PC-9 (cell line): Measurements from ENCODE around the gene INPP5F. TPM values are rescaled to one million over a fixed set of nuclear protein-coding genes. Genes with fewer than 3 reads are reported as not detected.

Experiments used
- BruUV-seq: library from RNA; stranded (reverse); fragments of 400-500 nt; replicated peaks from 2 replicates; lab custom pipeline; 2021; lab: Mats Ljungman, UMichigan
- CTCF ChIA-PET: fragments of 300-600 bp; sonication (Branson Sonifier 250); formaldehyde crosslinking; loops from one replicate; lab custom pipeline; 2022; ENCODE audit warnings: antibody characterized with exemption; lab: Charles Lee
- POLR2A ChIA-PET: fragments of 300-600 bp; sonication (Branson Sonifier 250); formaldehyde crosslinking; loops from one replicate; lab custom pipeline; 2022; ENCODE audit warnings: antibody characterized with exemption; ENCODE audit not compliant: unreplicated experiment; lab: Charles Lee
- DNase-seq, 2 experiments: peaks; one replicate each; pipeline versions ENCODE4 v3.0.0 to v3.0.0-alpha.2; 2015 to 2022; ENCODE audit warnings: mixed read lengths in 1 of 2
- H2AFZ ChIP-seq: fragments of 200-600 bp; sonication (generic); 2 replicates; pipeline ENCODE4 v1.8.1; 2017; ENCODE audit warnings: antibody characterized with exemption
- H3F3A ChIP-seq: fragments of 200-600 bp; sonication (generic); 2 replicates; pipeline ENCODE4 v1.8.1; 2017; ENCODE audit warnings: antibody characterized with exemption, mild to moderate bottlenecking, low read depth; ENCODE audit not compliant: insufficient read depth
- H3K27ac ChIP-seq: fragments of 200-600 bp; sonication (generic); 2 replicates; pipeline ENCODE4 v1.6.1; 2016; ENCODE audit warnings: mixed run types
- H3K27me3 ChIP-seq: fragments of 200-600 bp; sonication (generic); 2 replicates; pipeline ENCODE4 v1.6.1; 2016; ENCODE audit warnings: low read depth, mixed run types; ENCODE audit not compliant: insufficient read depth
- H3K36me3 ChIP-seq: fragments of 200-600 bp; sonication (generic); 2 replicates; pipeline ENCODE4 v1.6.1; 2016; ENCODE audit warnings: low read depth, mixed run types
- H3K4me1 ChIP-seq: fragments of 200-600 bp; sonication (generic); replicated peaks from 2 replicates; pipeline ENCODE4 v1.6.1; 2016; ENCODE audit warnings: mixed run types; ENCODE audit not compliant: insufficient read depth
- H3K4me2 ChIP-seq: fragments of 200-600 bp; sonication (generic); 2 replicates; pipeline ENCODE4 v1.6.1; 2017; ENCODE audit warnings: mixed run types
- H3K4me3 ChIP-seq: fragments of 200-600 bp; sonication (generic); 2 replicates; pipeline ENCODE4 v1.6.1; 2016; ENCODE audit warnings: mixed run types
- H3K79me2 ChIP-seq: fragments of 200-600 bp; sonication (generic); 2 replicates; pipeline ENCODE4 v1.6.1; 2017; ENCODE audit warnings: low read depth, mixed run types
- H3K9me2 ChIP-seq: fragments of 200-600 bp; sonication (generic); 2 replicates; pipeline ENCODE4 v1.8.1; 2017; ENCODE audit warnings: mild to moderate bottlenecking; ENCODE audit not compliant: insufficient read depth
- H3K9me3 ChIP-seq: fragments of 200-600 bp; sonication (generic); 2 replicates; pipeline ENCODE4 v1.8.1; 2016; ENCODE audit warnings: low read depth; ENCODE audit not compliant: insufficient read depth
- H4K20me1 ChIP-seq: fragments of 200-600 bp; sonication (generic); 2 replicates; pipeline ENCODE4 v1.8.1; 2017; ENCODE audit not compliant: insufficient read depth
- CTCF ChIP-seq: fragments of 200-600 bp; sonication (generic); conservative IDR thresholded peaks from 2 replicates; pipeline ENCODE4 v1.6.1; 2017; ENCODE audit warnings: mixed run types, antibody characterized with exemption, mild to moderate bottlenecking, moderate library complexity
- EZH2 ChIP-seq: fragments of 200-600 bp; sonication (generic); IDR thresholded peaks from 2 replicates; pipeline ENCODE4 v1.8.0; 2017; ENCODE audit warnings: antibody characterized with exemption, low read depth
- intact Hi-C: fragments of 100-400 bp; cut with micrococcal nuclease; formaldehyde crosslinking; loops from one replicate; pipeline ENCODE4 v1.10.0; 2022; ENCODE audit not compliant: unreplicated experiment
- total RNA-seq: library from RNA; stranded (reverse); gene quantifications from 2 replicates; pipeline ENCODE4 v1.2.3, GENCODE V29; 2021

The INPP5F gene
- total RNA-seq, 1 experiment from 2014 or later, result 11.4 TPM

- peak; percentile 66 to 88 for DNase-seq
- Histone ChIP-seq H2AFZ (no peak overlapping the region), H3K4me3 (no peak overlapping the region; the same call in 1 of the 2 replicates), H3K27ac (peak overlapping the region; percentile 99), H3K4me2 (peak overlapping the region; percentile 69), H3K27me3 (no peaks in the 10 kb centered on the region), H3K9me2 (no peaks in the 10 kb centered on the region), H4K20me1 (no peaks in the 10 kb centered on the region), H3K79me2 (peaks cover 7% of the 10 kb centered on the region; the same call in 1 of the 2 replicates), H3K36me3 (0 out of 2 replicates have a peak, but pooled peaks cover 7% of the 10 kb centered on the region), H3K4me1 (peaks cover 69% of the 10 kb centered on the region), H3K9me3 (no peaks in the 10 kb centered on the region), H3F3A (peaks cover 78% of the 10 kb centered on the region)
- ChIA-PET POLR2A (interaction anchor here (0.5 to 0.7 kb wide), 3 partner anchors 46 to 214 kb away, joined by 3 to 15 read pairs (median 4); no protein-coding TSS in a partner anchor), CTCF (no interaction called here)
- intact Hi-C loops, result loop anchor here (1.0 to 5.0 kb wide), 3 partner anchors 13 to 588 kb away; no protein-coding TSS in a partner anchor
- no TSS peak for BruUV-seq
- no peak for TF ChIP-seq CTCF
- TF ChIP-seq EZH2, result no peak
These were observed 45.8 kb upstream of the INPP5F start for GRCh38 chr10:119680050-119680449.

GRCh38 chr10:119680650-119681081 is 45.2 kb upstream of the INPP5F start:
- TSS peak; percentile 14 for BruUV-seq
- Histone ChIP-seq H4K20me1 (no peaks in the 10 kb centered on the region), H3K9me3 (no peaks in the 10 kb centered on the region), H3K27me3 (no peaks in the 10 kb centered on the region), H2AFZ (no peak overlapping the region), H3K27ac (peak overlapping the region; percentile 99), H3K4me3 (peak overlapping the region; percentile 28; the same call in 1 of the 2 replicates), H3K4me2 (peak overlapping the region; percentile 69), H3F3A (peaks cover 77% of the 10 kb centered on the region), H3K36me3 (0 out of 2 replicates have a peak, but pooled peaks cover 7% of the 10 kb centered on the region), H3K4me1 (peaks cover 65% of the 10 kb centered on the region), H3K9me2 (no peaks in the 10 kb centered on the region), H3K79me2 (peaks cover 7% of the 10 kb centered on the region; the same call in 1 of the 2 replicates)
- intact Hi-C loops, result loop anchor here (1.0 to 5.0 kb wide), 3 partner anchors 14 to 588 kb away; no protein-coding TSS in a partner anchor
- ChIA-PET POLR2A (interaction anchor here (0.5 to 0.7 kb wide), 3 partner anchors 46 to 213 kb away, joined by 3 to 15 read pairs (median 4); no protein-coding TSS in a partner anchor), CTCF (interaction anchor here (1.5 kb wide), 1 partner anchor 70 kb away, joined by 3 read pairs; no protein-coding TSS in a partner anchor)
- TF ChIP-seq CTCF (no peak), EZH2 (no peak)
- peak in 1 of 2 experiments; percentile 67 for DNase-seq

GRCh38 chr10:119686465-119687191 is 39.2 kb upstream of the INPP5F start:
- H3K27ac ChIP-seq, result peak overlapping the region; percentile 93
- H3K4me1 ChIP-seq, result peaks cover 36% of the 10 kb centered on the region
- H3K9me3 ChIP-seq, result no peaks in the 10 kb centered on the region
- no peaks in the 10 kb centered on the region for H3K27me3 ChIP-seq
- BruUV-seq, result no TSS peak
- intact Hi-C loops, result loop anchor here (1.0 to 2.0 kb wide), 6 partner anchors 39 to 172 kb away; no protein-coding TSS in a partner anchor
- peak overlapping the region; percentile 81 for H3K4me2 ChIP-seq
- no peak overlapping the region; the same call in 1 of the 2 replicates for H2AFZ ChIP-seq
- peaks cover 45% of the 10 kb centered on the region for H3F3A ChIP-seq
- H3K36me3 ChIP-seq, result no peaks in the 10 kb centered on the region
- CTCF ChIA-PET, result interaction anchor here (0.6 to 1.2 kb wide), 3 partner anchors 32 to 78 kb away, joined by 4 read pairs; no protein-coding TSS in a partner anchor
- no peaks in the 10 kb centered on the region for H3K9me2 ChIP-seq
- peak overlapping the region; percentile 50; the same call in 1 of the 2 replicates for H3K4me3 ChIP-seq
- TF ChIP-seq CTCF (peak; percentile 88), EZH2 (no peak)
- H3K79me2 ChIP-seq, result no peaks in the 10 kb centered on the region
- POLR2A ChIA-PET, result no interaction called here
- peak; percentile 70 to 88 for DNase-seq
- no peaks in the 10 kb centered on the region for H4K20me1 ChIP-seq
